ENCODE data around the gene DGKB. TPM values are rescaled to one million over a fixed set of nuclear protein-coding genes. Genes with fewer than 3 reads are reported as not detected.

The DGKB gene
- total RNA-seq, 1 donor from 2014 or later, result 0.32 TPM

- Mint-ChIP-seq H3K9me3 (ENCODE audit: unreplicated experiment) (no peaks in the 10 kb centered on the region), H3K4me1 (ENCODE audit: unreplicated experiment) (no peaks in the 10 kb centered on the region), H3K27ac (ENCODE audit: unreplicated experiment) (no peak overlapping the region), H3K4me3 (ENCODE audit: unreplicated experiment) (no peak overlapping the region), H3K27me3 (ENCODE audit: unreplicated experiment) (no peaks in the 10 kb centered on the region), H3K36me3 (ENCODE audit: unreplicated experiment) (no peaks in the 10 kb centered on the region)
- TF ChIP-seq, protein P1, sequence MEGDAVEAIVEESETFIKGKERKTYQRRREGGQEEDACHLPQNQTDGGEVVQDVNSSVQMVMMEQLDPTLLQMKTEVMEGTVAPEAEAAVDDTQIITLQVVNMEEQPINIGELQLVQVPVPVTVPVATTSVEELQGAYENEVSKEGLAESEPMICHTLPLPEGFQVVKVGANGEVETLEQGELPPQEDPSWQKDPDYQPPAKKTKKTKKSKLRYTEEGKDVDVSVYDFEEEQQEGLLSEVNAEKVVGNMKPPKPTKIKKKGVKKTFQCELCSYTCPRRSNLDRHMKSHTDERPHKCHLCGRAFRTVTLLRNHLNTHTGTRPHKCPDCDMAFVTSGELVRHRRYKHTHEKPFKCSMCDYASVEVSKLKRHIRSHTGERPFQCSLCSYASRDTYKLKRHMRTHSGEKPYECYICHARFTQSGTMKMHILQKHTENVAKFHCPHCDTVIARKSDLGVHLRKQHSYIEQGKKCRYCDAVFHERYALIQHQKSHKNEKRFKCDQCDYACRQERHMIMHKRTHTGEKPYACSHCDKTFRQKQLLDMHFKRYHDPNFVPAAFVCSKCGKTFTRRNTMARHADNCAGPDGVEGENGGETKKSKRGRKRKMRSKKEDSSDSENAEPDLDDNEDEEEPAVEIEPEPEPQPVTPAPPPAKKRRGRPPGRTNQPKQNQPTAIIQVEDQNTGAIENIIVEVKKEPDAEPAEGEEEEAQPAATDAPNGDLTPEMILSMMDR (IDR thresholded peaks at IDR 0.05), result no peak
- DNase-seq (ENCODE audit: extremely low spot score, unreplicated experiment), result no peak
Measured at GRCh38 chr7:14858866-14859265, 43.7 kb downstream of the DGKB start.

- no peak for DNase-seq (ENCODE audit: extremely low spot score, unreplicated experiment)
- Mint-ChIP-seq H3K36me3 (ENCODE audit: unreplicated experiment) (no peaks in the 10 kb centered on the region), H3K9me3 (ENCODE audit: unreplicated experiment) (no peaks in the 10 kb centered on the region), H3K27me3 (ENCODE audit: unreplicated experiment) (no peaks in the 10 kb centered on the region), H3K4me3 (ENCODE audit: unreplicated experiment) (no peak overlapping the region), H3K4me1 (ENCODE audit: unreplicated experiment) (no peaks in the 10 kb centered on the region), H3K27ac (ENCODE audit: unreplicated experiment) (no peak overlapping the region)
- TF ChIP-seq, protein P1 (IDR thresholded peaks at IDR 0.05), result no peak
Measured at GRCh38 chr7:14858410-14858809, 44.1 kb downstream of the DGKB start.

DNA sequence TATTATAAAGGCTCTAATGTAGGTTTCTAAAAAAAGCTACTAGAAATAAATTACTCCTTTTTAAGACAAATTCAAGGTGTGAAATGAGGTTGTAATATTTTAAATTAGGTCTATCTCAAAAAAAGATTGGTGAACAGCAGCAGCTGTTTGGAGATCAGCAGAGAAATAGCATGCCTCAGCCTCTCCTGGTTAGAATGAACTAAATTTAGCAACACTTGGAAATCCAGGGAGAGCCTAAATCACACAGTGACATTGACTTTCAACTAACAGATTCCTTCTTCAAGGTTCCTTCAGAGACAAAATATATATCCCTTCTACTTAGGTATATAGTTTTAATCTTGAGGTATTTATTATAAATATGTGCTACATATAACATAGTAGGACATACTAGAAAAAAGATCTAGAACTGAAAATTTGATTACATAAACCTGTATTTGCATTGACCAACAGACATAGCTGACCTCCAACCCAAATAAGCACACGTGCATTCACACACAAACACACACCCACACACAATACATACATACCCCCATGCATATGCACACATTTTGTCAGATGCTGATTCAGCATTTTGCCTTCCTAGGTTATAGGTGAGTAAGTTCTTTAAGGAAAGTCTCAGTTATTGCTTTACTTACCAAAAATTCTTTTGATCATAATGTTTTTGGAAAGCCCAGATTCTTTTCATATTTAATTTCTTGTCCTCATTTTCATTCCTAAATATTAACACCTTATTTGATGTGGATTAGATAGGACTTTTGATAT is 47.3 kb downstream of the DGKB start:
- no peak overlapping the region for H3K27ac Mint-ChIP-seq (ENCODE audit: unreplicated experiment)
- H3K36me3 Mint-ChIP-seq (ENCODE audit: unreplicated experiment), result no peaks in the 10 kb centered on the region
- H3K4me1 Mint-ChIP-seq (ENCODE audit: unreplicated experiment), result peaks cover 6% of the 10 kb centered on the region
- H3K4me3 Mint-ChIP-seq (ENCODE audit: unreplicated experiment), result no peak overlapping the region
- no peak for DNase-seq (ENCODE audit: extremely low spot score, unreplicated experiment)
- H3K9me3 Mint-ChIP-seq (ENCODE audit: unreplicated experiment), result no peaks in the 10 kb centered on the region
- TF ChIP-seq, protein P1 (IDR thresholded peaks at IDR 0.05), result no peak
- no peaks in the 10 kb centered on the region for H3K27me3 Mint-ChIP-seq (ENCODE audit: unreplicated experiment)

- H3K4me3 Mint-ChIP-seq (ENCODE audit: unreplicated experiment), result no peak overlapping the region
- H3K36me3 Mint-ChIP-seq (ENCODE audit: unreplicated experiment), result no peaks in the 10 kb centered on the region
- DNase-seq (ENCODE audit: extremely low spot score, unreplicated experiment), result no peak
- H3K4me1 Mint-ChIP-seq (ENCODE audit: unreplicated experiment), result peaks cover 6% of the 10 kb centered on the region
- no peak overlapping the region for H3K27ac Mint-ChIP-seq (ENCODE audit: unreplicated experiment)
- H3K9me3 Mint-ChIP-seq (ENCODE audit: unreplicated experiment), result no peaks in the 10 kb centered on the region
- TF ChIP-seq, protein P1 (IDR thresholded peaks at IDR 0.05), result no peak
- no peaks in the 10 kb centered on the region for H3K27me3 Mint-ChIP-seq (ENCODE audit: unreplicated experiment)
Measured at GRCh38 chr7:14854471-14854870, 48.1 kb downstream of the DGKB start.

- Mint-ChIP-seq H3K4me1 (ENCODE audit: unreplicated experiment) (peaks cover 6% of the 10 kb centered on the region), H3K27me3 (ENCODE audit: unreplicated experiment) (no peaks in the 10 kb centered on the region), H3K4me3 (ENCODE audit: unreplicated experiment) (no peak overlapping the region), H3K9me3 (ENCODE audit: unreplicated experiment) (no peaks in the 10 kb centered on the region), H3K36me3 (ENCODE audit: unreplicated experiment) (no peaks in the 10 kb centered on the region), H3K27ac (ENCODE audit: unreplicated experiment) (no peak overlapping the region)
- TF ChIP-seq, protein P1 (IDR thresholded peaks at IDR 0.05), result no peak
- no peak for DNase-seq (ENCODE audit: extremely low spot score, unreplicated experiment)
Measured at GRCh38 chr7:14851610-14852009, 50.9 kb downstream of the DGKB start.

Data from osteocyte (in vitro differentiated cells).